Measurements from ENCODE around the gene HOXB3. TPM values are rescaled to one million over a fixed set of nuclear protein-coding genes. Genes with fewer than 3 reads are reported as not detected.
"Not testable (repeated sequence)": the region's sequence is repeated elsewhere in the genome, so short reads cannot be mapped to it uniquely, and the experiment has no call there.

The HOXB3 gene
- total RNA-seq, 6 donors from 2014 or later, result 2.9 to 12.6 (median 7.9) TPM

- TF ChIP-seq, protein P1, sequence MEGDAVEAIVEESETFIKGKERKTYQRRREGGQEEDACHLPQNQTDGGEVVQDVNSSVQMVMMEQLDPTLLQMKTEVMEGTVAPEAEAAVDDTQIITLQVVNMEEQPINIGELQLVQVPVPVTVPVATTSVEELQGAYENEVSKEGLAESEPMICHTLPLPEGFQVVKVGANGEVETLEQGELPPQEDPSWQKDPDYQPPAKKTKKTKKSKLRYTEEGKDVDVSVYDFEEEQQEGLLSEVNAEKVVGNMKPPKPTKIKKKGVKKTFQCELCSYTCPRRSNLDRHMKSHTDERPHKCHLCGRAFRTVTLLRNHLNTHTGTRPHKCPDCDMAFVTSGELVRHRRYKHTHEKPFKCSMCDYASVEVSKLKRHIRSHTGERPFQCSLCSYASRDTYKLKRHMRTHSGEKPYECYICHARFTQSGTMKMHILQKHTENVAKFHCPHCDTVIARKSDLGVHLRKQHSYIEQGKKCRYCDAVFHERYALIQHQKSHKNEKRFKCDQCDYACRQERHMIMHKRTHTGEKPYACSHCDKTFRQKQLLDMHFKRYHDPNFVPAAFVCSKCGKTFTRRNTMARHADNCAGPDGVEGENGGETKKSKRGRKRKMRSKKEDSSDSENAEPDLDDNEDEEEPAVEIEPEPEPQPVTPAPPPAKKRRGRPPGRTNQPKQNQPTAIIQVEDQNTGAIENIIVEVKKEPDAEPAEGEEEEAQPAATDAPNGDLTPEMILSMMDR (IDR thresholded peaks at IDR 0.05), result no peak
- no peak for TF ChIP-seq POLR2A (IDR thresholded peaks at IDR 0.05)
- TF ChIP-seq POLR2AphosphoS5 (IDR thresholded peaks at IDR 0.05), result no peak
- TF ChIP-seq EP300 (IDR thresholded peaks at IDR 0.05), result no peak
- H3K27ac ChIP-seq, result no peak overlapping the region
- peaks cover 0 to 39% (median 22%) of the 10 kb centered on the region in 4 donors for H3K27me3 ChIP-seq
- WGBS, 2 donors, result 71 to 95% methylated on average over 1 of the region's 1 CpG
- ATAC-seq (ENCODE audit: low FRiP score in 2 of 2), result no peak
- no peaks in the 10 kb centered on the region for H3K9me3 ChIP-seq
- H3K4me3 ChIP-seq, result no peak overlapping the region
- no peaks in the 10 kb centered on the region for H3K36me3 ChIP-seq
- no peak for DNase-seq
- peaks cover 6 to 28% (median 13%) of the 10 kb centered on the region in 4 donors for H3K4me1 ChIP-seq
Measured at GRCh38 chr17:48540213-48540612, 49.8 kb downstream of the HOXB3 start.

DNA sequence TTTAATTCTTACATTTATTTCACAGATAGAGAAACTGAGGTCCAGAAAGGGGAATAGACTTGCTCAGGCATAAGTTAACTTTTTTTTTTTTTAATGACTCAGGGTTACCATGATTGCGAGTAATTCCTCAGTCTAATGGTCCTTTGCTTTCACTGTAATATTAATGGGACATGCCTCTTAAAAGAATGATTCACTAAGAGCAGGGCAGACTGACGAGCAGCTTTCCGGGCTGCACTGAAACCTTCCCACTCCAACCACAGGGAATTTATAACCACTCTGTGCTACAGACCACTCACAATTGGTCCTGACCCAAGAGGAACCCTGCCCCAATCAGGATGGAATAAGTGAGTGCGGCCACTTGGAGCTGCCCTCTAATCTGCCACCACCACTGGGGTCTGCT lies 50.9 kb downstream of the HOXB3 start:
- no peak overlapping the region for H3K27ac ChIP-seq
- no peaks in the 10 kb centered on the region for H3K9me3 ChIP-seq
- DNase-seq (no peak), ATAC-seq (ENCODE audit: low FRiP score in 2 of 2) (no peak)
- H3K4me1 ChIP-seq, result peaks cover 5 to 17% (median 7%) of the 10 kb centered on the region in 4 donors
- no peak overlapping the region for H3K4me3 ChIP-seq
- no peaks in the 10 kb centered on the region for H3K36me3 ChIP-seq
- peaks cover 0 to 29% (median 20%) of the 10 kb centered on the region in 4 donors for H3K27me3 ChIP-seq
- no peak for TF ChIP-seq POLR2A (IDR thresholded peaks at IDR 0.05)
- no peak for TF ChIP-seq POLR2AphosphoS5 (IDR thresholded peaks at IDR 0.05)
- 71 to 74% methylated on average over 4 of the region's 4 CpGs for WGBS, 2 donors

DNA sequence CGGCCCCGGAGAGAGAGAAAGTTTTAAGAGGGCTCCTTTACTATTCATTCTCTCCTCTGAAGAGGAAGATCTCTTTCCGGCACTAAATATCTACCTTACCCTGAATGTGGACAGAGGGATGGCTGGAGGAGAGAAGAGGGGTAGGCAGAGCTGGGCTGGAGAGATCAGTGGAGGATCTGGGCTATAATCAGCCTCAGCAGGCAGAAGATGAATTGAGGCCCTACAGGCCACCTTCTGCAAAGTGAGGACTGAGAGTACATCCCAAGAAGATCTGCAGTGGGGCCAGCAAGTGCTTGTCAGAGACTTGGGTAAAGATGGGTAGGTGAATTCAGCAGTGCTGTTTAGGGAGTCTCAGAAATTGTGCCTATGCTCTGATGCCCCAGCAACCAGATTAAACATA lies 52.7 kb downstream of the HOXB3 start:
- Histone ChIP-seq H3K27ac (no peak overlapping the region), H3K9me3 (no peaks in the 10 kb centered on the region), H3K27me3 (peaks cover 0 to 12% (median 9%) of the 10 kb centered on the region in 4 donors), H3K36me3 (no peaks in the 10 kb centered on the region), H3K4me3 (no peak overlapping the region), H3K4me1 (peaks cover 0 to 4% (median 0%) of the 10 kb centered on the region in 4 donors)
- TF ChIP-seq, protein P1 (IDR thresholded peaks at IDR 0.05), result no peak
- TF ChIP-seq EP300 (IDR thresholded peaks at IDR 0.05) (no peak), POLR2A (IDR thresholded peaks at IDR 0.05) (no peak), POLR2AphosphoS5 (IDR thresholded peaks at IDR 0.05) (no peak)
- ATAC-seq (ENCODE audit: low FRiP score in 2 of 2), result no peak
- 91 to 97% methylated on average over 3 of the region's 3 CpGs for WGBS, 2 donors
- no peak for DNase-seq

GRCh38 chr17:48535793-48536559 lies 54.1 kb downstream of the HOXB3 start:
- WGBS, 2 donors, result 88 to 89% methylated on average over 9 of the region's 9 CpGs
- ATAC-seq (ENCODE audit: low FRiP score in 2 of 2); H3K4me1 ChIP-seq; H3K36me3 ChIP-seq; H3K27me3 ChIP-seq; DNase-seq; H3K9me3 ChIP-seq; H3K4me3 ChIP-seq; H3K27ac ChIP-seq: not testable (repeated sequence)

DNA sequence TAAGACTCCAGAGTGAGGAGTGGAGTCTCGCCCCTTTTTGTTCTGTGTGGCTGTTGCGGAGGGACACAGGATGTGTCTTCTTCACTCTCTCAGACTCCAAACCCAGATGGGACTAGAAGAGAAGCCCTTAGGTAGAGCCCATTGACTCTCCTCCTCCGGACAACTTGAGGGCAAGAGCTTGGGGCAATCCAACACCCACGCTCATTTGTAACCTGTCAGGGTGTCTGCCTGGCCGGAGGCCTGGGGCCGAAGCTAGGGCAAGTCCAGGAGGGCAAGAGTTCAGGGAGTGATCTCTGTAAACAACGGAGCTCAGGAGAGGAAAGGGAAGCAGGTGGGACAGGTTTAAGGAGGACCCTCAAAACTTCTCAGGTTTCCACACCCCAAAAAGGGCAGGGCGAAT lies 57.8 kb downstream of the HOXB3 start:
- ATAC-seq (ENCODE audit: low FRiP score in 2 of 2), result no peak
- TF ChIP-seq POLR2AphosphoS5 (IDR thresholded peaks at IDR 0.05), result no peak
- no peak for TF ChIP-seq POLR2A (IDR thresholded peaks at IDR 0.05)
- TF ChIP-seq, protein P1 (IDR thresholded peaks at IDR 0.05), result no peak
- no peak for TF ChIP-seq EP300 (IDR thresholded peaks at IDR 0.05)
- H3K4me1 ChIP-seq, result peaks cover 0 to 2% (median under 1%) of the 10 kb centered on the region in 4 donors
- WGBS, 2 donors, result 44 to 63% methylated on average over 6 to 8 of the region's 8 CpGs
- H3K27me3 ChIP-seq, result peaks cover 0 to 11% (median 2%) of the 10 kb centered on the region in 4 donors
- H3K4me3 ChIP-seq, result no peak overlapping the region
- DNase-seq, result no peak
- H3K36me3 ChIP-seq, result no peaks in the 10 kb centered on the region
- H3K27ac ChIP-seq, result no peak overlapping the region
- H3K9me3 ChIP-seq, result no peaks in the 10 kb centered on the region

- Histone ChIP-seq H3K9me3 (no peaks in the 10 kb centered on the region), H3K36me3 (no peaks in the 10 kb centered on the region), H3K27ac (no peak within 1 kb of the TSS), H3K4me1 (peaks cover 0 to 7% (median 3%) of the 10 kb centered on the region in 4 donors), H3K27me3 (peaks cover 0 to 21% (median 5%) of the 10 kb centered on the region in 4 donors), H3K4me3 (no peak within 1 kb of the TSS)
- WGBS, 2 donors, result 47 to 62% methylated on average over 15 of the region's 15 CpGs
- TF ChIP-seq POLR2A (IDR thresholded peaks at IDR 0.05) (no peak), POLR2AphosphoS5 (IDR thresholded peaks at IDR 0.05) (no peak), EP300 (IDR thresholded peaks at IDR 0.05) (no peak)
- no peak for DNase-seq
- ATAC-seq (ENCODE audit: low FRiP score in 2 of 2), result peak in 1 of 2 donors; percentile 4
Measured at GRCh38 chr17:48530887-48531272, 59.2 kb downstream of the HOXB3 start, which contains the start of gene HOXB1. Gene HOXB1 (minus strand): TSS chr17:48531011. CDS start chr17:48530904, 107 bp downstream.

Measured in upper lobe of left lung (tissue), 6 donors.